Measurements from ENCODE around the gene PSMB8.

Gene PSMB8

GRCh38 chr6:32815115-32815514 is 28.7 kb downstream of the PSMB8 start:
- Histone ChIP-seq H3K27ac (replicated peaks) (no peak overlapping the region), H3K27me3 (ENCODE audit: insufficient read depth, poor library complexity, severe bottlenecking) (no peaks in the 10 kb centered on the region), H3K4me3 (replicated peaks; ENCODE audit: insufficient read depth, low read length) (no peak overlapping the region)
- DNase-seq (ENCODE audit: low read depth in 1 of 2, low spot score in 1 of 2), result no peak
- TF ChIP-seq SPI1 (IDR thresholded peaks at IDR 0.05; ENCODE audit: borderline replicate concordance, low read depth) (no peak), CTCF (IDR thresholded peaks at IDR 0.05; ENCODE audit: insufficient read depth, low read length) (no peak), POLR2AphosphoS5 (IDR thresholded peaks at IDR 0.05; ENCODE audit: low read depth) (no peak), REST (IDR thresholded peaks at IDR 0.05; ENCODE audit: insufficient replicate concordance, low read depth) (no peak), GABPA (IDR thresholded peaks at IDR 0.05; ENCODE audit: low read depth) (no peak)

- H3K4me3 ChIP-seq (replicated peaks; ENCODE audit: insufficient read depth, low read length), result no peak overlapping the region
- DNase-seq (ENCODE audit: low read depth in 1 of 2, low spot score in 1 of 2), result no peak
- TF ChIP-seq CTCF (IDR thresholded peaks at IDR 0.05; ENCODE audit: insufficient read depth, low read length) (no peak), GABPA (IDR thresholded peaks at IDR 0.05; ENCODE audit: low read depth) (no peak), SPI1 (IDR thresholded peaks at IDR 0.05; ENCODE audit: borderline replicate concordance, low read depth) (no peak), REST (IDR thresholded peaks at IDR 0.05; ENCODE audit: insufficient replicate concordance, low read depth) (no peak), POLR2AphosphoS5 (IDR thresholded peaks at IDR 0.05; ENCODE audit: low read depth) (no peak)
- H3K27ac ChIP-seq (replicated peaks), result no peak overlapping the region
- H3K27me3 ChIP-seq (ENCODE audit: insufficient read depth, poor library complexity, severe bottlenecking), result no peaks in the 10 kb centered on the region
These were observed 29.7 kb downstream of the PSMB8 start for GRCh38 chr6:32814145-32814544.

- DNase-seq (ENCODE audit: low read depth in 1 of 2, low spot score in 1 of 2), result no peak
- H3K27ac ChIP-seq (replicated peaks), result no peak overlapping the region
- TF ChIP-seq REST (IDR thresholded peaks at IDR 0.05; ENCODE audit: insufficient replicate concordance, low read depth) (no peak), CTCF (IDR thresholded peaks at IDR 0.05; ENCODE audit: insufficient read depth, low read length) (no peak), POLR2AphosphoS5 (IDR thresholded peaks at IDR 0.05; ENCODE audit: low read depth) (no peak), GABPA (IDR thresholded peaks at IDR 0.05; ENCODE audit: low read depth) (no peak), SPI1 (IDR thresholded peaks at IDR 0.05; ENCODE audit: borderline replicate concordance, low read depth) (no peak)
- H3K4me3 ChIP-seq (replicated peaks; ENCODE audit: insufficient read depth, low read length), result no peak overlapping the region
- H3K27me3 ChIP-seq (ENCODE audit: insufficient read depth, poor library complexity, severe bottlenecking), result no peaks in the 10 kb centered on the region
These were observed 34.7 kb downstream of the PSMB8 start for GRCh38 chr6:32809171-32809570.

Measured in HL-60 (cell line).